Liver (tissue), 9 donors: Measurements from ENCODE around the gene CST7. TPM values are rescaled to one million over a fixed set of nuclear protein-coding genes. Genes with fewer than 3 reads are reported as not detected.

Source experiments
- DNase-seq: peaks from one replicate; pipeline ENCODE4 v3.0.0-alpha.2; 2017; ENCODE audit warnings: low spot score
- H3K27ac ChIP-seq, 2 donors: one replicate each; pipeline ENCODE4 v1.7.0; 2013; ENCODE audit warnings: inconsistent platforms in 2 of 2, low read length in 2 of 2, control low read depth in 1 of 2, low read depth in 1 of 2, mild to moderate bottlenecking in 1 of 2
- H3K27me3 ChIP-seq, 4 donors: one replicate each; pipeline versions ENCODE4 v1.6.1 to v1.7.0; 2013; ENCODE audit warnings: low read length in 3 of 4, inconsistent platforms in 1 of 4, mild to moderate bottlenecking in 1 of 4, moderate library complexity in 1 of 4; ENCODE audit not compliant: control insufficient read depth in 4 of 4, insufficient read depth in 4 of 4
- H3K36me3 ChIP-seq, 4 donors: one replicate each; pipeline versions ENCODE4 v1.6.1 to v1.7.0; 2013; ENCODE audit warnings: low read length in 3 of 4, mild to moderate bottlenecking in 3 of 4, low read depth in 1 of 4, moderate library complexity in 1 of 4; ENCODE audit not compliant: control insufficient read depth in 4 of 4, insufficient read depth in 3 of 4
- H3K4me1 ChIP-seq, 4 donors: one replicate each; pipeline versions ENCODE4 v1.6.1 to v1.7.0; 2013; ENCODE audit warnings: low read length in 3 of 4, mild to moderate bottlenecking in 3 of 4, moderate library complexity in 1 of 4; ENCODE audit not compliant: control insufficient read depth in 4 of 4, insufficient read depth in 4 of 4
- H3K4me3 ChIP-seq, 3 donors: one replicate each; pipeline versions ENCODE4 v1.6.1 to v1.7.0; 2013; ENCODE audit warnings: low read length in 3 of 3, control low read depth in 1 of 3, low read depth in 1 of 3, mild to moderate bottlenecking in 1 of 3
- H3K9ac ChIP-seq, 2 donors: one replicate each; pipeline ENCODE4 v1.7.0; 2013; ENCODE audit warnings: low read length in 2 of 2, mild to moderate bottlenecking in 2 of 2, moderate library complexity in 2 of 2, control low read depth in 1 of 2, low read depth in 1 of 2
- H3K9me3 ChIP-seq, 4 donors: one replicate each; pipeline versions ENCODE4 v1.6.1 to v1.7.0; 2013; ENCODE audit warnings: low read length in 3 of 4; ENCODE audit not compliant: control insufficient read depth in 4 of 4
- EGR1 ChIP-seq, 2 donors: IDR thresholded peaks; 2 replicates each; pipeline ENCODE4 v1.6.1; 2016 to 2018; ENCODE audit warnings: antibody characterized with exemption in 2 of 2, low read depth in 2 of 2
- FOXA2 ChIP-seq: IDR thresholded peaks from 2 replicates; pipeline ENCODE4 v1.6.1; 2016; ENCODE audit warnings: antibody characterized with exemption
- HNF4A ChIP-seq, 2 donors: conservative IDR thresholded peaks; 2 replicates each; pipeline ENCODE4 v1.6.1; 2016; ENCODE audit warnings: antibody characterized with exemption in 2 of 2, mild to moderate bottlenecking in 2 of 2
- HNF4G ChIP-seq: IDR thresholded peaks from 2 replicates; pipeline ENCODE4 v1.6.1; 2016; ENCODE audit warnings: antibody characterized with exemption
- RXRA ChIP-seq, 2 donors: IDR thresholded peaks; 2 replicates each; pipeline ENCODE4 v1.6.1; 2017 to 2018; ENCODE audit warnings: antibody characterized with exemption in 2 of 2, mild to moderate bottlenecking in 1 of 2
- WGBS: extraction: QIAGEN DNeasy Blood & Tissue Kit; methylation state at CpG from one replicate; pipeline ENCODE4 v1.1.7; 2013; 5-methylcytosine and 5-hydroxymethylcytosine counted together
- polyA plus RNA-seq, 2 donors: library from polyadenylated mRNA; stranded (reverse) in 1 of 2; unstranded in 1 of 2; fragments of 200-250 nt in 1 of 2; fragments of >200 nt in 1 of 2; fragmentation: Nextera tagmentation in 1 of 2; extraction: Ambion mirVana in 1 of 2; gene quantifications; one replicate each; pipeline versions ENCODE4 v1.2.1 to v1.2.3, GENCODE V29; 2013 to 2015
- total RNA-seq, 2 donors: library from RNA; depleted of rRNA; stranded (reverse); fragments of >200 nt; gene quantifications; one replicate each; pipeline ENCODE4 v1.2.3, GENCODE V29; 2014
- TF ChIP-seq, protein P1 (sequence below): IDR thresholded peaks from 2 replicates; pipeline ENCODE4 v1.6.1; 2016; ENCODE audit warnings: antibody characterized with exemption
- TF ChIP-seq, protein P2 (sequence below): IDR thresholded peaks from 2 replicates; pipeline ENCODE4 v1.6.1; 2016; ENCODE audit warnings: antibody characterized with exemption, mild to moderate bottlenecking
- TF ChIP-seq, protein P3 (sequence below): fragments of 150-350 bp; IDR thresholded peaks from 2 replicates; pipeline ENCODE4 v1.5.1; 2017; ENCODE audit warnings: improper control_type of control experiment, low read depth, low read length; ENCODE audit not compliant: missing input control
- TF ChIP-seq, protein P4 (sequence below): IDR thresholded peaks from 2 replicates; pipeline ENCODE4 v1.6.1; 2016; ENCODE audit warnings: antibody characterized with exemption
- donor health status: healthy.
- donor health status: healthy.
- donor health status: healthy.
- donor health status: healthy.
- donor health status: healthy.

Gene CST7
- total and polyA plus RNA-seq, 4 donors: 1.5 to 15.1 (median 2.7) TPM

DNA sequence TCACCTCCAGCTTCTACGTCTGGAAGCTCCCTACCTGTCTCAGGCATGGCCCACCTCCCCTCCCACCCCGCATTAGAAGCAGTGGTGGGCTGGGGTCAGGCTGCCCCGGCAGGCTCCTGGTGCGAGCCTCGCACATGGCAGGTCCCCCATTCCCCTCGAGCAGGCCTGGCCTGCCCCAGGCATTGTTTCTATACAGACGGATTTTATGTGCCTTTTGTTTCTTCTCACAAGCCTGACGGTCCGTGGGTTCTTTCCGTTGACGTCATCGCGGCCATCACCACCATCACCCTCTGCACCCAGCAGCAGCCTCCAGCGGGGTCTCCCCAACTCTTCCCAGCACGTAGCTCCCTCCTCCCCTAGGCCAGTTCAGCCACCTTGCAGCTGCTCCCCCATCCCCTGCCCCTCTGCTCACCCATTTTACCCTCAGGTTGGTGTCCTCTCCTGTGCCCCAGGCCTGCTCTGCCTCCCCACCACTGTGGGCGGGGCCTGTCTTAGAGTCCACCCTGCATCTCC, 4.6 kb downstream of the CST7 start:
- Histone ChIP-seq H3K27me3 (no peaks in the 10 kb centered on the region), H3K9me3 (no peaks in the 10 kb centered on the region), H3K36me3 (peaks cover 8 to 23% (median 17%) of the 10 kb centered on the region in 4 donors), H3K27ac (no peak overlapping the region), H3K9ac (no peak overlapping the region), H3K4me3 (no peak overlapping the region), H3K4me1 (peaks cover 0 to 27% (median 17%) of the 10 kb centered on the region in 4 donors)
- WGBS: 86% methylated on average over 16 of the region's 16 CpGs
- peak; percentile 25 for DNase-seq
- TF ChIP-seq, protein P1, sequence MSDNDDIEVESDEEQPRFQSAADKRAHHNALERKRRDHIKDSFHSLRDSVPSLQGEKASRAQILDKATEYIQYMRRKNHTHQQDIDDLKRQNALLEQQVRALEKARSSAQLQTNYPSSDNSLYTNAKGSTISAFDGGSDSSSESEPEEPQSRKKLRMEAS: no peak
- TF ChIP-seq, protein P2, sequence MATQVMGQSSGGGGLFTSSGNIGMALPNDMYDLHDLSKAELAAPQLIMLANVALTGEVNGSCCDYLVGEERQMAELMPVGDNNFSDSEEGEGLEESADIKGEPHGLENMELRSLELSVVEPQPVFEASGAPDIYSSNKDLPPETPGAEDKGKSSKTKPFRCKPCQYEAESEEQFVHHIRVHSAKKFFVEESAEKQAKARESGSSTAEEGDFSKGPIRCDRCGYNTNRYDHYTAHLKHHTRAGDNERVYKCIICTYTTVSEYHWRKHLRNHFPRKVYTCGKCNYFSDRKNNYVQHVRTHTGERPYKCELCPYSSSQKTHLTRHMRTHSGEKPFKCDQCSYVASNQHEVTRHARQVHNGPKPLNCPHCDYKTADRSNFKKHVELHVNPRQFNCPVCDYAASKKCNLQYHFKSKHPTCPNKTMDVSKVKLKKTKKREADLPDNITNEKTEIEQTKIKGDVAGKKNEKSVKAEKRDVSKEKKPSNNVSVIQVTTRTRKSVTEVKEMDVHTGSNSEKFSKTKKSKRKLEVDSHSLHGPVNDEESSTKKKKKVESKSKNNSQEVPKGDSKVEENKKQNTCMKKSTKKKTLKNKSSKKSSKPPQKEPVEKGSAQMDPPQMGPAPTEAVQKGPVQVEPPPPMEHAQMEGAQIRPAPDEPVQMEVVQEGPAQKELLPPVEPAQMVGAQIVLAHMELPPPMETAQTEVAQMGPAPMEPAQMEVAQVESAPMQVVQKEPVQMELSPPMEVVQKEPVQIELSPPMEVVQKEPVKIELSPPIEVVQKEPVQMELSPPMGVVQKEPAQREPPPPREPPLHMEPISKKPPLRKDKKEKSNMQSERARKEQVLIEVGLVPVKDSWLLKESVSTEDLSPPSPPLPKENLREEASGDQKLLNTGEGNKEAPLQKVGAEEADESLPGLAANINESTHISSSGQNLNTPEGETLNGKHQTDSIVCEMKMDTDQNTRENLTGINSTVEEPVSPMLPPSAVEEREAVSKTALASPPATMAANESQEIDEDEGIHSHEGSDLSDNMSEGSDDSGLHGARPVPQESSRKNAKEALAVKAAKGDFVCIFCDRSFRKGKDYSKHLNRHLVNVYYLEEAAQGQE: no peak
- TF ChIP-seq, protein P3, sequence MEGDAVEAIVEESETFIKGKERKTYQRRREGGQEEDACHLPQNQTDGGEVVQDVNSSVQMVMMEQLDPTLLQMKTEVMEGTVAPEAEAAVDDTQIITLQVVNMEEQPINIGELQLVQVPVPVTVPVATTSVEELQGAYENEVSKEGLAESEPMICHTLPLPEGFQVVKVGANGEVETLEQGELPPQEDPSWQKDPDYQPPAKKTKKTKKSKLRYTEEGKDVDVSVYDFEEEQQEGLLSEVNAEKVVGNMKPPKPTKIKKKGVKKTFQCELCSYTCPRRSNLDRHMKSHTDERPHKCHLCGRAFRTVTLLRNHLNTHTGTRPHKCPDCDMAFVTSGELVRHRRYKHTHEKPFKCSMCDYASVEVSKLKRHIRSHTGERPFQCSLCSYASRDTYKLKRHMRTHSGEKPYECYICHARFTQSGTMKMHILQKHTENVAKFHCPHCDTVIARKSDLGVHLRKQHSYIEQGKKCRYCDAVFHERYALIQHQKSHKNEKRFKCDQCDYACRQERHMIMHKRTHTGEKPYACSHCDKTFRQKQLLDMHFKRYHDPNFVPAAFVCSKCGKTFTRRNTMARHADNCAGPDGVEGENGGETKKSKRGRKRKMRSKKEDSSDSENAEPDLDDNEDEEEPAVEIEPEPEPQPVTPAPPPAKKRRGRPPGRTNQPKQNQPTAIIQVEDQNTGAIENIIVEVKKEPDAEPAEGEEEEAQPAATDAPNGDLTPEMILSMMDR: no peak
- TF ChIP-seq RXRA (IDR thresholded peaks at IDR 0.05) (no peak), EGR1 (IDR thresholded peaks at IDR 0.05; ENCODE audit: low read depth in 2 of 2) (no peak), HNF4G (no peak), FOXA2 (no peak)

DNA sequence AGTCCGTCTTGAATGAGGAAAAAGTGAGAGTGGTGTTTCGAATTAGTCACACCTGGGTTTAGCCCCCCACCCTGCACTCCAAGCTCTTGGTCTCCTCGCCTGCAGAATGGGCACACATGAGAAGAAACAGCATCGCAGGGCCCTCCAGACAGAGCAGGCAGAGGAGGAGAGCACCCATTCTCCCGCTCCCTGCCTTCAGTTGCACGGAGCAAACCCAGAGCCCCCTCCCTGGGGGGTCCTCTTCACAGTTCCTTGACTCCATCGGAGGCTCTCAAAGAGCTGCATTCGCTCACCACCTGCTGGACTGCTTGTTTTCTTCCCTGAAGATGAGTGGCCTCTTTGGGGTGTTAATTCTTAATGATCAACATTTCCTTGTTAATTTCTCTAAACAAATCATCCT, 5.1 kb downstream of the CST7 start:
- peak; percentile 17 for DNase-seq
- H3K27me3 ChIP-seq: no peaks in the 10 kb centered on the region
- peaks cover 8 to 28% (median 21%) of the 10 kb centered on the region in 4 donors for H3K36me3 ChIP-seq
- no peak overlapping the region for H3K9ac ChIP-seq
- no peak overlapping the region for H3K27ac ChIP-seq
- peaks cover 0 to 27% (median 17%) of the 10 kb centered on the region in 4 donors for H3K4me1 ChIP-seq
- 82% methylated on average over 8 of the region's 8 CpGs for WGBS
- TF ChIP-seq, protein P3: no peak
- TF ChIP-seq RXRA (IDR thresholded peaks at IDR 0.05) (no peak), FOXA2 (no peak), HNF4A (conservative IDR thresholded peaks at IDR 0.05) (no peak)
- TF ChIP-seq, protein P4, sequence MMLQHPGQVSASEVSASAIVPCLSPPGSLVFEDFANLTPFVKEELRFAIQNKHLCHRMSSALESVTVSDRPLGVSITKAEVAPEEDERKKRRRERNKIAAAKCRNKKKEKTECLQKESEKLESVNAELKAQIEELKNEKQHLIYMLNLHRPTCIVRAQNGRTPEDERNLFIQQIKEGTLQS: no peak
- no peaks in the 10 kb centered on the region for H3K9me3 ChIP-seq
- H3K4me3 ChIP-seq: no peak overlapping the region
